Sigmoid colon (tissue), 7 donors: ENCODE measurements around the gene WDR48. TPM values are rescaled to one million over a fixed set of nuclear protein-coding genes. Genes with fewer than 3 reads are reported as not detected.

Experiments
- DNase-seq: peaks from one replicate; pipeline ENCODE4 v3.0.0-alpha.2; 2019
- H3K27ac ChIP-seq, 4 donors: fragments of 200-600 bp; sonication (generic); one replicate each; pipeline ENCODE4 v1.5.1; 2016 to 2019; ENCODE audit warnings: mild to moderate bottlenecking in 1 of 4
- H3K27me3 ChIP-seq, 3 donors: fragments of 200-600 bp; sonication (generic); one replicate each; pipeline ENCODE4 v1.5.1; 2019; ENCODE audit warnings: mild to moderate bottlenecking in 1 of 3
- H3K36me3 ChIP-seq, 4 donors: fragments of 200-600 bp; sonication (generic); one replicate each; pipeline ENCODE4 v1.5.1; 2016 to 2019
- H3K4me1 ChIP-seq, 4 donors: fragments of 200-600 bp; sonication (generic); one replicate each; pipeline ENCODE4 v1.5.1; 2017 to 2019
- H3K4me3 ChIP-seq, 4 donors: fragments of 200-600 bp; sonication (generic); one replicate each; pipeline ENCODE4 v1.5.1; 2017 to 2019; ENCODE audit warnings: mild to moderate bottlenecking in 2 of 4, moderate library complexity in 1 of 4
- H3K9me3 ChIP-seq, 4 donors: fragments of 200-600 bp in 3 of 4; sonication (generic) in 3 of 4; one replicate each; pipeline versions ENCODE4 v1.5.1 to v1.6.1; 2013 to 2019
- CTCF ChIP-seq, 4 experiments: fragments of 450-650 bp in 3 of 4; fragments of 200-600 bp in 1 of 4; IDR thresholded peaks; one replicate each; pipeline ENCODE4 v1.5.1; 2016 to 2019; ENCODE audit warnings: antibody characterized with exemption in 4 of 4, mild to moderate bottlenecking in 3 of 4, moderate library complexity in 2 of 4
- EP300 ChIP-seq, 4 donors: sonication (generic); formaldehyde crosslinking; IDR thresholded peaks; one replicate each; pipeline ENCODE4 v1.6.1; 2017; ENCODE audit warnings: antibody characterized with exemption in 4 of 4
- POLR2A ChIP-seq, 2 donors: fragments of 450-650 bp; IDR thresholded peaks; one replicate each; pipeline ENCODE4 v1.6.1; 2016; ENCODE audit warnings: antibody characterized with exemption in 2 of 2, mild to moderate bottlenecking in 2 of 2, moderate library complexity in 2 of 2
- POLR2AphosphoS5 ChIP-seq, 4 donors: sonication (generic); formaldehyde crosslinking; IDR thresholded peaks; one replicate each; pipeline ENCODE4 v1.6.1; 2017; ENCODE audit warnings: antibody characterized with exemption in 4 of 4
- WGBS, 2 donors: extraction: QIAGEN DNeasy Blood & Tissue Kit; methylation state at CpG; one replicate each; pipeline ENCODE4 v1.1.7; 2013; 5-methylcytosine and 5-hydroxymethylcytosine counted together
- intact Hi-C: fragments of 100-400 bp; cut with DNase I; formaldehyde crosslinking; loops from one replicate; pipeline ENCODE4 v1.15.1; 2023
- polyA plus RNA-seq, 3 donors: library from polyadenylated mRNA; stranded (reverse); fragments of 200-250 nt; gene quantifications; one replicate each; pipeline ENCODE4 v1.2.3, GENCODE V29; 2013
- total RNA-seq, 4 donors: library from RNA; depleted of rRNA; stranded (reverse); fragments of >200 nt; gene quantifications; one replicate each; pipeline ENCODE4 v1.1.0, GENCODE V29; 2016
- donor health status: healthy with polysubstance abuse.
- donor health status: Bipolar disorder and iron deficiency.
- donor health status: healthy.

WDR48 gene
- total and polyA plus RNA-seq, 7 donors = 15.3 to 50.2 (median 37.4) TPM

GRCh38 chr3:39064646-39065045, 12.8 kb downstream of the WDR48 start:
- WGBS, 2 donors = 97 to 98% methylated on average over 1 of the region's 1 CpG
- Histone ChIP-seq H3K4me3 (no peak overlapping the region), H3K27ac (no peak overlapping the region), H3K9me3 (no peaks in the 10 kb centered on the region), H3K27me3 (no peaks in the 10 kb centered on the region), H3K4me1 (no peaks in the 10 kb centered on the region), H3K36me3 (peaks cover 0 to 43% (median 5%) of the 10 kb centered on the region in 4 donors)
- intact Hi-C loops = no loop called here
- TF ChIP-seq CTCF (IDR thresholded peaks at IDR 0.05) = no peak
- no peak for TF ChIP-seq EP300 (IDR thresholded peaks at IDR 0.05)
- TF ChIP-seq POLR2A (IDR thresholded peaks at IDR 0.05) = no peak
- TF ChIP-seq POLR2AphosphoS5 (IDR thresholded peaks at IDR 0.05) = no peak
- no peak for DNase-seq

- Histone ChIP-seq H3K4me3 (no peak overlapping the region), H3K9me3 (no peaks in the 10 kb centered on the region), H3K27ac (no peak overlapping the region), H3K36me3 (peaks cover 0 to 49% (median 6%) of the 10 kb centered on the region in 4 donors), H3K4me1 (no peaks in the 10 kb centered on the region), H3K27me3 (no peaks in the 10 kb centered on the region)
- no peak for DNase-seq
- 13 to 21% methylated on average over 1 of the region's 1 CpG for WGBS, 2 donors
- intact Hi-C loops = no loop called here
- no peak for TF ChIP-seq POLR2AphosphoS5 (IDR thresholded peaks at IDR 0.05)
- TF ChIP-seq CTCF (IDR thresholded peaks at IDR 0.05) = no peak
- TF ChIP-seq EP300 (IDR thresholded peaks at IDR 0.05) = no peak
- TF ChIP-seq POLR2A (IDR thresholded peaks at IDR 0.05) = no peak
Observed at GRCh38 chr3:39065197-39065596, 13.4 kb downstream of the WDR48 start.

GRCh38 chr3:39067286-39067685, 15.5 kb downstream of the WDR48 start:
- H3K4me1 ChIP-seq = no peaks in the 10 kb centered on the region
- H3K9me3 ChIP-seq = no peaks in the 10 kb centered on the region
- WGBS, 2 donors = 72 to 78% methylated on average over 1 of the region's 1 CpG
- no peaks in the 10 kb centered on the region for H3K27me3 ChIP-seq
- DNase-seq = no peak
- TF ChIP-seq EP300 (IDR thresholded peaks at IDR 0.05) = no peak
- no peak for TF ChIP-seq CTCF (IDR thresholded peaks at IDR 0.05)
- TF ChIP-seq POLR2AphosphoS5 (IDR thresholded peaks at IDR 0.05) = no peak
- TF ChIP-seq POLR2A (IDR thresholded peaks at IDR 0.05) = no peak
- H3K36me3 ChIP-seq = peaks cover 6 to 67% (median 7%) of the 10 kb centered on the region in 4 donors
- intact Hi-C loops = no loop called here
- no peak overlapping the region for H3K27ac ChIP-seq
- H3K4me3 ChIP-seq = no peak overlapping the region

GRCh38 chr3:39068556-39068955, 16.7 kb downstream of the WDR48 start:
- WGBS, 2 donors = 89 to 92% methylated on average over 3 of the region's 3 CpGs
- intact Hi-C loops = no loop called here
- H3K36me3 ChIP-seq = peaks cover 6 to 79% (median 7%) of the 10 kb centered on the region in 4 donors
- no peaks in the 10 kb centered on the region for H3K4me1 ChIP-seq
- no peak overlapping the region for H3K27ac ChIP-seq
- DNase-seq = no peak
- no peak overlapping the region for H3K4me3 ChIP-seq
- TF ChIP-seq CTCF (IDR thresholded peaks at IDR 0.05) (no peak), POLR2A (IDR thresholded peaks at IDR 0.05) (no peak), EP300 (IDR thresholded peaks at IDR 0.05) (no peak), POLR2AphosphoS5 (IDR thresholded peaks at IDR 0.05) (no peak)
- no peaks in the 10 kb centered on the region for H3K27me3 ChIP-seq
- H3K9me3 ChIP-seq = no peaks in the 10 kb centered on the region

- Histone ChIP-seq H3K9me3 (no peaks in the 10 kb centered on the region), H3K4me3 (no peak overlapping the region), H3K27me3 (no peaks in the 10 kb centered on the region), H3K36me3 (peaks cover 9 to 94% (median 35%) of the 10 kb centered on the region in 4 donors), H3K27ac (no peak overlapping the region), H3K4me1 (no peaks in the 10 kb centered on the region)
- DNase-seq = no peak
- intact Hi-C loops = no loop called here
- TF ChIP-seq CTCF (IDR thresholded peaks at IDR 0.05) (no peak), POLR2A (IDR thresholded peaks at IDR 0.05) (no peak), EP300 (IDR thresholded peaks at IDR 0.05) (no peak), POLR2AphosphoS5 (IDR thresholded peaks at IDR 0.05) (no peak)
- WGBS, 2 donors = 90 to 95% methylated on average over 10 of the region's 10 CpGs
Observed at GRCh38 chr3:39075910-39076309, 24.1 kb downstream of the WDR48 start.
